GM10266 (cell line): ENCODE results near the gene HAPSTR1.

Experiments used
- DNase-seq: peaks from one replicate; pipeline ENCODE4 v3.0.0; 2012; ENCODE audit errors: extremely low spot score
- TF ChIP-seq, protein P1 (sequence below): IDR thresholded peaks from 2 replicates; pipeline ENCODE4 v1.5.1; 2012; ENCODE audit warnings: mild to moderate bottlenecking, low read depth; ENCODE audit not compliant: control insufficient read depth, insufficient read depth; ENCODE audit errors: missing control alignments

Gene HAPSTR1

DNA sequence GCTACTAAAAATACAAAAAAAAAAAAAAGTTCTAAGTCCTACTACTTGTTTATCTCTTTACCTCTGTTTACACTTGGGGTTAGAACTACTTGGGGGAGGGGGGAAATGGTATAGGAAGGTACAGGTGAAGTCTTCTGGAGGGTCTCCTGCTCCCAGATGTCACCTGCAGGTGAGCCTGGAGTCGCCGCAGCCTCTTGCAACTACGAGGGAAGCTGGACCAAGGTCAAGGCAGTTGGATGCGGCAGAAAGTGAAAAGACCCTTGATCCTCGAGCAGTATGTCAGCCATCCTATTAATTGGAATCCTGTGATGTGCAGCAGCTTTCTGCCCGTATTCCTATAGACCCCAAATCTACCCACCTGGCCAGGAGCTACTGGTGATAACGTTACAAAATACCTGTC lies 33.0 kb downstream of the HAPSTR1 start:
- DNase-seq = no peak
- TF ChIP-seq, protein P1, sequence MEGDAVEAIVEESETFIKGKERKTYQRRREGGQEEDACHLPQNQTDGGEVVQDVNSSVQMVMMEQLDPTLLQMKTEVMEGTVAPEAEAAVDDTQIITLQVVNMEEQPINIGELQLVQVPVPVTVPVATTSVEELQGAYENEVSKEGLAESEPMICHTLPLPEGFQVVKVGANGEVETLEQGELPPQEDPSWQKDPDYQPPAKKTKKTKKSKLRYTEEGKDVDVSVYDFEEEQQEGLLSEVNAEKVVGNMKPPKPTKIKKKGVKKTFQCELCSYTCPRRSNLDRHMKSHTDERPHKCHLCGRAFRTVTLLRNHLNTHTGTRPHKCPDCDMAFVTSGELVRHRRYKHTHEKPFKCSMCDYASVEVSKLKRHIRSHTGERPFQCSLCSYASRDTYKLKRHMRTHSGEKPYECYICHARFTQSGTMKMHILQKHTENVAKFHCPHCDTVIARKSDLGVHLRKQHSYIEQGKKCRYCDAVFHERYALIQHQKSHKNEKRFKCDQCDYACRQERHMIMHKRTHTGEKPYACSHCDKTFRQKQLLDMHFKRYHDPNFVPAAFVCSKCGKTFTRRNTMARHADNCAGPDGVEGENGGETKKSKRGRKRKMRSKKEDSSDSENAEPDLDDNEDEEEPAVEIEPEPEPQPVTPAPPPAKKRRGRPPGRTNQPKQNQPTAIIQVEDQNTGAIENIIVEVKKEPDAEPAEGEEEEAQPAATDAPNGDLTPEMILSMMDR = no peak

DNA sequence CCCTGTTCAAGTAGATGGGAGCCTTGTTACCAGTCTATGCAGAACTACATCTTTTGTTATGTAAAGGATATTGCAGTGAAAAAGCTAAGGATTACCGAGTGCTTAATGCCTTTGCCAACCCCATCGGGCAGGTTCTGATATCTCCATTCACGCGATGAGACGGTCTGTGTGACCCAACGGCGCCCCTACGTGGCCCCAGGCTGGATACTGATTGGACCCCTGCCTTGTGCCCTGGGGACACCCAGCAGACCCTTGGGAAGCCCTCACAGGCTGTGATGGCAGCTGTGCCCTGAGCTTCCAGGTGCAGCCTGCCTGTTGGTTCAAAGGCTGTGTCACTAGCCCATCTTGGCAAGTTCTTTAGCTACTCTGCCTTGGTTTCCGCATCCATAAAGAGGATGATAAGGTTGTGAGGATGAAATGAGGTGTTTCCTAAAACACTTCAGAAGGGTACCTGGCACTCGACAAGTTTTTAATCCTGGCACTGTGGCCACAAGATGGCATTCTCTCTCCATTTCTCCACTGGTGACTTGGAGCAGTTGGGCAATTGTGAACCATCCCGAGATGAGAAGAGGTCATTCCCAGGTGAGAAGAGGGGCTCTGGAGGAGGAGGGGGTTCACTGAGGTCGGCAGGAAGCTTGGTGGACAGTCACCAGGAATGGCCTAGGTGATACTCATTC lies 33.6 kb downstream of the HAPSTR1 start:
- no peak for DNase-seq
- TF ChIP-seq, protein P1 = peak; percentile 7

DNA sequence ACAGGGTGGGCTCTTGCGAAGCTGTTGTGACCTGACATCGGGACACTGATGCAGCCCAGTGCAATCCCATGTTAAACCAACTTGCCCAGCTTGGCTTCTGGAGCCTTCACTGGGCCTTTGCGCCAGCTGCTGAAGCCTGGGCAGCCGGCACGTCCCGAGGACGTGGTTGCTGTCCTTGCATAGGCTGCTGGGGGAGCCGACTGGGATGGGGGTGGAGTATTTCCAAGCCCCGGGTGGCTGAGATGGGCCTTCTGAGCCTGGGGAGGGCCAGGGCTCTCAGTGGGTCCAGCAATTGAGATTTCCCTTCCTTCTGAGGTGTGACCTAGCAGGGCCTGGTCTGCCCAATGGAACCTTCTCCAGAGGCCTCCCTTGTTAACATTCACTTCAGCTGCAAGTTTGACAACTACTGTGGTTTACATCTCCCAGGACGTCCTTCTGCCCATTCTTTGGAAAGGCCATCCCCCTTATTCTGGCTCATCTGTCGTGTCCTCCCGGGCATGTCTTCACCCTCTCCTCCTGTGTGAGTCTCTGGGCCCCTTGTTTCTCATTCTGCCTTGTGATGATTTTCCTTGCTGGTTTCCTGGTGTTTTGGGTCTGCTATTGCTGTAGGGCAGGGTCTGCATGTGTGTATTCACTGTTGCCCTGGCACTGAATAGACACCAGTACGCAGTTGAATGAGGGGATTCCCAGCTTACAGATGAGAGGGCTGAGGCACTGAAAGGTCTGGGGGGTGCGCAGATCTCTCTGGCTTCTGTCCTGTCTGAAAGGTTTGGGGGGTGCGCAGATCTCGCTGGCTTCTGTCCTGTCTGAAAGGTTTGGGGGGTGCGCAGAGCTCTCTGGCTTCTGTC lies 34.4 kb downstream of the HAPSTR1 start:
- TF ChIP-seq, protein P1 = no peak
- no peak for DNase-seq

DNA sequence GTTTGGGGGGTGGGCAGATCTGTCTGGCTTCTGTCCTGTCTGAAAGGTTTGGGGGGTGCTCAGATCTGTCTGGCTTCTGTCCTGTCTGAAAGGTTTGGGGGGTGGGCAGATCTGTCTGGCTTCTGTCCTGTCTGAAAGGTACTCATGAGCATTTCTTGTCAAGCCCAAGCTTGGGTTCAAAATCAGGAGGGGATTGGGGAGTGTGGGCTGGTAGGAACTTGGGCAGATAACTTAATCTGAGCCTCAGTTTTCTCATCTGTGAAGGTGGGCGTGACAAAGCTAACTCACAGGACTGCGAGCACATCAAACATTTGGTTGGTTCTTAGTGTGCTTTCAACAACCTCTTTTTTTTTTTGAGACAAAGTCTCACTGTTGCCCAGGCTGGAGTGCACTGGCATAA lies 35.2 kb downstream of the HAPSTR1 start:
- DNase-seq = no peak
- TF ChIP-seq, protein P1 = no peak

DNA sequence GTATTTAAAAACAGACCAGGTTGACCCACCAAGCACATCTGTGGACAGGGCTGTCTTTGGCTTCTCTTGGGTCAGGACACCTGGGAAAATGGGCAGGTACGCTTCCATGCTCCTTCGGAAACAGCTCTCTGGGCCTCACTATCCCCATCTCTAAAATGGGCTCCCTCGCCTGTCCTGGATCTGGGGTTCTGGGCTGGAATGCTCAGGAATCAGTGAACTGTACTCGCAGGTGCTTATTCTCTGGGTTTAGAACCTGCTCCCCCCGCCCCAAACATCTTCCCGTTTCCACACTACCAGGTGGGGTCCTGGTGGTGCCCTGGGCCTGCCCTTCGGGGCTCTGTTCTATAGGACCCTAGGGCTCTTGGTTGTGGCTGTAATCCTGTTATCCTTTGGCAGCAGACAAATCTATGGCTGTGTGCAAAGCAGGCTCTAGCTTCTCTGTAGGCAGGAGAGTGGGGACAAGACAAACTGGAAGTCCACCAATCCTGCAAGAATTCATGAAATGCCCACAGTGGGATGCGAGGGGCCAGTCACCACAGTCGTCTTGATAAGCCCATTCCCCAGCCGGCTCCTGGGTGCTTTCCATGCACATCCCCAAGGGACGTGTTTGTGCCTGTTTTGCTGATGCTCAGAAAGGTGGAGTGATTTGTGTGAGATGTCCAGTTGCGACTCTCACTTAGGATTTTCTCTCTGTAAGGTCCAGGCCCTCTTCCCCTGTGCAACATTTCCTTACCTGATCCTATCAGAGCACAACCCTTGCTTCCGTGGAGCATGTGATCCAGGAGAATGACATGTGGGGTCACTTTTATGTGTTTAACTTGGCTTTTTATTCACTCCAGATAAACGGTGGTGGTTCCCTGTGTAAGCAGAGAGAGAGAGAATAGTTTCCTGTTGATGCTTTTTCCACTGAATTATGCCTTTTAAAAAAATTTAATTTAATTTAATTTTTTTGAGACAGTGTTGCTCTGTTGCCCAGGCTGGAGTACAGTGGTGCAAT lies 37.2 kb downstream of the HAPSTR1 start:
- TF ChIP-seq, protein P1 = no peak
- DNase-seq = no peak

DNA sequence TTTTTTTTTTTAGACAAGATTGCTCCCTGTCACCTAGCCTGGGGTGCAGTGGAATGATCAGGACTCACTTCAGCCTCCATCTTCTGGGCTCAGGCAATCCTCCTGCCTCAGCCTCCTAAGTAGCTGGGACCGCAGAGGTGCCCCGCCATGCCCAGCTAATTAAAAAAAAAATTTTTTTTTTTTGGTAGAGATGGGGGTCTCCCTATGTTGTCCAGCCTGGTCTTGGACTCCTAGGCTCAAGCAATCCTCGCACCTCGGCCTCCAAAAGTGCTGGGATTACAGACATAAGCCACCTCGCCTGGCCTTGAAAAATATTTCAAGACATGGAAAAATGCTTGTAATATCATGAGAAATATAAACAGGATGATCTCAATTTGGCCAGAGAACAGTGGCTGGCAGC lies 42.9 kb downstream of the HAPSTR1 start:
- TF ChIP-seq, protein P1 = no peak
- no peak for DNase-seq
